K562 (cell line): ENCODE results near the gene GSDME. TPM values are rescaled to one million over a fixed set of nuclear protein-coding genes. Genes with fewer than 3 reads are reported as not detected.

Experiments used
- ATAC-seq: fragments of 200-7000 bp; cut with Tn5 transposase; 3 replicates; pipeline ENCODE4 v1.9.1; 2020; ENCODE audit warnings: moderate library complexity
- BruUV-seq: library from RNA; stranded (reverse); fragments of 400-500 nt; replicated peaks from 2 replicates; lab custom pipeline; 2021; lab: Mats Ljungman, UMichigan
- CTCF ChIA-PET: fragments of 300-600 bp; formaldehyde crosslinking; extraction: SDS; loops from one replicate; lab custom pipeline; 2021; ENCODE audit warnings: low intra/inter-chr PET ratio; lab: Yijun Ruan, JAX
- POLR2A ChIA-PET: fragments of 300-600, 350-650 bp; sonication (Branson Sonifier 250); formaldehyde crosslinking; extraction: SDS; loops from one replicate; lab custom pipeline; 2021; ENCODE audit warnings: antibody characterized with exemption, inconsistent platforms; lab: Yijun Ruan, JAX
- DNase-seq, 4 experiments: peaks; one replicate each; pipeline versions ENCODE4 v3.0.0 to v3.0.0-alpha.2; 2011 to 2018; ENCODE audit warnings: low spot score in 3 of 4, mixed read lengths in 3 of 4; ENCODE audit errors: extremely low read depth in 1 of 4
- FAIRE-seq: peaks from 2 replicates; lab custom pipeline; 2011; peaks lifted over from hg19 to GRCh38; lab: Jason Lieb, UNC
- H2AFZ ChIP-seq: 2 replicates; pipeline ENCODE4 v1.6.0; 2011; ENCODE audit warnings: low read depth, low read length, control low read depth, inconsistent platforms
- H3K27ac ChIP-seq: fragments of 200-600 bp; 3 replicates; pipeline ENCODE4 v1.8.0; 2011; ENCODE audit warnings: low read depth, mild to moderate bottlenecking, control low read depth, inconsistent platforms, low read length, moderate library complexity, mixed read lengths; ENCODE audit errors: extremely low read depth
- H3K27me3 ChIP-seq, 2 experiments: fragments of 300-600 bp in 1 of 2; 2 replicates in 1 of 2; 3 replicates in 1 of 2; pipeline versions ENCODE4 v1.6.0 to v1.8.0; 2011; ENCODE audit warnings: inconsistent platforms in 2 of 2, low read length in 2 of 2, mild to moderate bottlenecking in 1 of 2, mixed read lengths in 1 of 2, moderate library complexity in 1 of 2; ENCODE audit not compliant: control insufficient read depth in 2 of 2, insufficient read depth in 2 of 2
- H3K36me3 ChIP-seq: fragments of 300-600 bp; 3 replicates; pipeline ENCODE4 v1.8.0; 2011; ENCODE audit warnings: mild to moderate bottlenecking, low read length, inconsistent platforms; ENCODE audit not compliant: control insufficient read depth, insufficient read depth
- H3K4me1 ChIP-seq, 2 experiments: fragments of 200-600 bp in 1 of 2; replicated peaks in 1 of 2; 2 replicates in 1 of 2; 3 replicates in 1 of 2; pipeline versions ENCODE4 v1.5.1 to v1.8.0; 2011; ENCODE audit warnings: inconsistent platforms in 2 of 2, low read length in 2 of 2, mild to moderate bottlenecking in 1 of 2, mixed read lengths in 1 of 2, moderate library complexity in 1 of 2; ENCODE audit not compliant: control insufficient read depth in 2 of 2, insufficient read depth in 2 of 2
- H3K4me2 ChIP-seq: 2 replicates; pipeline ENCODE4 v1.6.1; 2011; ENCODE audit warnings: low read length, control low read depth, inconsistent platforms, mixed read lengths; ENCODE audit not compliant: insufficient read depth
- H3K4me3 ChIP-seq: fragments of 200-600 bp; sonication (generic), shearing (Covaris generic); 2 replicates; pipeline ENCODE4 v1.5.1; 2016; ENCODE audit warnings: control low read depth, inconsistent platforms
- H3K79me2 ChIP-seq: fragments of 200-600 bp; 3 replicates; pipeline ENCODE4 v1.8.0; 2011; ENCODE audit warnings: low read length, inconsistent platforms; ENCODE audit not compliant: control insufficient read depth, insufficient read depth
- H3K9ac ChIP-seq, 2 experiments: 2 replicates each; pipeline versions ENCODE4 v1.6.0 to v1.6.1; 2011; ENCODE audit warnings: low read depth in 2 of 2, low read length in 2 of 2, control low read depth in 1 of 2, inconsistent platforms in 1 of 2, mild to moderate bottlenecking in 1 of 2, mixed read lengths in 1 of 2; ENCODE audit not compliant: insufficient read depth in 1 of 2
- H3K9me1 ChIP-seq: one replicate; pipeline ENCODE4 v1.6.0; 2011; ENCODE audit warnings: inconsistent platforms, mild to moderate bottlenecking, low read length, moderate library complexity; ENCODE audit not compliant: control insufficient read depth, insufficient read depth
- H3K9me3 ChIP-seq: replicated peaks from 2 replicates; pipeline ENCODE4 v1.5.1; 2011; ENCODE audit warnings: low read depth, low read length, inconsistent platforms; ENCODE audit not compliant: control insufficient read depth, insufficient read depth
- H4K20me1 ChIP-seq: replicated peaks from 2 replicates; pipeline ENCODE4 v1.6.1; 2011; ENCODE audit warnings: low read length, inconsistent platforms, mixed read lengths; ENCODE audit not compliant: control insufficient read depth, insufficient read depth
- FOXA3 ChIP-seq, 2 experiments: fragments of 450-650 bp in 1 of 2; sonication (generic) in 1 of 2; formaldehyde crosslinking; IDR thresholded peaks in 1 of 2; conservative IDR thresholded peaks in 1 of 2; 2 replicates each; pipeline versions ENCODE4 v1.4.0 to v1.8.0; 2020 to 2022; ENCODE audit warnings: mild to moderate bottlenecking in 2 of 2, missing genetic modification reagents in 1 of 2
- HCFC1 ChIP-seq: IDR thresholded peaks from 2 replicates; pipeline ENCODE4 v1.6.1; 2012; ENCODE audit warnings: low read depth, low read length, improper control_type of control experiment
- HDAC2 ChIP-seq: fragments of 450-650 bp; IDR thresholded peaks from 2 replicates; pipeline ENCODE4 v1.6.1; 2016; ENCODE audit warnings: mild to moderate bottlenecking
- HIVEP1 ChIP-seq: fragments of 250-450 bp; sonication (Bioruptor Pico); IDR thresholded peaks from 2 replicates; pipeline ENCODE4 v1.4.0; 2020; ENCODE audit warnings: mild to moderate bottlenecking
- MAFG ChIP-seq: fragments of 450-650 bp; conservative IDR thresholded peaks from 2 replicates; pipeline ENCODE4 v1.6.1; 2016; ENCODE audit warnings: missing genetic modification characterization, missing compliant biosample characterization
- MEIS2 ChIP-seq: fragments of 450-650 bp; IDR thresholded peaks from 2 replicates; pipeline ENCODE4 v1.6.1; 2014; ENCODE audit warnings: mild to moderate bottlenecking; ENCODE audit not compliant: partially characterized antibody
- ZNF133 ChIP-seq: fragments of 250-450 bp; sonication (Bioruptor Pico); IDR thresholded peaks from 2 replicates; pipeline ENCODE4 v1.4.0; 2020; ENCODE audit warnings: mild to moderate bottlenecking
- ZNF507 ChIP-seq: conservative IDR thresholded peaks from 2 replicates; pipeline ENCODE4 v1.6.1; 2017; ENCODE audit warnings: missing genetic modification characterization, missing compliant biosample characterization
- WGBS: fragments of 100-300 bp; shearing (Covaris generic); methylation state at CpG from one replicate; pipeline ENCODE4 v1.1.6; 2016; ENCODE audit warnings: low coverage, mixed read lengths; ENCODE audit not compliant: insufficient coverage; ENCODE audit errors: missing lambda C conversion rate; 5-methylcytosine and 5-hydroxymethylcytosine counted together
- in situ Hi-C: fragments of 300-500 bp; cut with MboI; formaldehyde crosslinking; loops from 4 replicates; pipeline ENCODE4 v1.15.0; 2018; ENCODE audit warnings: inconsistent platforms, mixed read lengths
- intact Hi-C: fragments of 100-400 bp; cut with micrococcal nuclease; formaldehyde crosslinking; loops from 2 replicates; pipeline ENCODE4 v1.14.2; 2022
- polyA plus RNA-seq, 8 experiments: library from polyadenylated mRNA; depleted of rRNA in 4 of 8; stranded (reverse) in 5 of 8; unstranded in 3 of 8; fragments of >200 nt; fragmentation: Nextera tagmentation in 2 of 8; fragmentation: Illumina TruSeq in 1 of 8; extraction: Ambion mirVana in 2 of 8; extraction: Trizol in 1 of 8; gene quantifications; 2 replicates each; pipeline versions ENCODE4 v1.2.1 to v1.2.3, GENCODE V29; 2011 to 2014; ENCODE audit warnings: inconsistent platforms in 1 of 8, missing spikeins in 1 of 8
- total RNA-seq, 7 experiments: library from RNA; depleted of rRNA in 6 of 7; stranded (reverse); fragments of >200 nt in 6 of 7; fragmentation: Illumina TruSeq in 2 of 7; extraction: Trizol in 2 of 7; gene quantifications; 2 replicates each; pipeline versions ENCODE4 v1.2.1 to v1.2.3, GENCODE V29; 2011 to 2021; ENCODE audit warnings: low replicate concordance in 1 of 7
- TF ChIP-seq, protein P1 (sequence below): fragments of 250-450 bp; sonication (Bioruptor Pico); IDR thresholded peaks from 2 replicates; pipeline ENCODE4 v1.8.0; 2021; ENCODE audit warnings: moderate library complexity, mild to moderate bottlenecking, inconsistent platforms
- TF ChIP-seq, protein P2 (sequence below): sonication (generic); formaldehyde crosslinking; IDR thresholded peaks from 2 replicates; pipeline ENCODE4 v1.8.0; 2023; ENCODE audit warnings: missing genetic modification reagents, mild to moderate bottlenecking, borderline replicate concordance
- TF ChIP-seq, protein P3 (sequence below): fragments of 450-650 bp; IDR thresholded peaks from 2 replicates; pipeline ENCODE4 v1.6.1; 2016
- TF ChIP-seq, protein P4 (sequence below), 2 experiments: IDR thresholded peaks in 1 of 2; conservative IDR thresholded peaks in 1 of 2; 2 replicates each; pipeline ENCODE4 v1.6.1; 2016; ENCODE audit warnings: low read depth in 2 of 2, mild to moderate bottlenecking in 1 of 2, missing compliant biosample characterization in 1 of 2, missing genetic modification characterization in 1 of 2, moderate library complexity in 1 of 2

Gene GSDME
- total and polyA plus RNA-seq, 9 of the 15 experiments (the other 6 are each of a cell fraction or from before 2014, with no cell fraction given), result 0.37 to 1.9 (median 0.62) TPM

DNA sequence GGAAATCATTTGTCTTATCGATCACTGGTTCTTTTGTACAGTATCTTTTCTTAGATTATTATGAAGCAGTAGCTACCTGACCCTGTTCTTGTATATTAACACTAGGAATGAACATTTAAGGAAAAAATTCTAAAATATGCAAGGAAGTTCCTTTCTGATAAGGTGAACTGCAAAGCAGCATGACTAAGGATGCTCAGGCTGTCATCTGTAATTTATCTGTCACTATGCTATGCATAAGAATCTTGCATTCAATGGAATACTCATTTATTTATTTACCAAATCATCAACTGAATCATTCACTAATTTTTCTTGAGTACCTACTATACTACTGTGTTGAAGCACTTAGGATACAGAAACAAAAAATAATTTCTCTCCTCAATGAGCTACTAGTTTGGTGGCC, 5.8 kb downstream of the GSDME start:
- no peak for FAIRE-seq
- no peak overlapping the region for H3K27ac ChIP-seq
- H2AFZ ChIP-seq, result no peak overlapping the region
- no peaks in the 10 kb centered on the region for H3K79me2 ChIP-seq
- H3K9me1 ChIP-seq, result no peaks in the 10 kb centered on the region
- H3K36me3 ChIP-seq, result no peaks in the 10 kb centered on the region
- no TSS peak for BruUV-seq
- no peak overlapping the region for H3K4me2 ChIP-seq
- no peaks in the 10 kb centered on the region for H4K20me1 ChIP-seq
- H3K9ac ChIP-seq, result no peak overlapping the region
- peaks cover under 1 to 2% of the 10 kb centered on the region in 2 experiments; a peak in 2 of 5 replicates for H3K4me1 ChIP-seq
- CTCF ChIA-PET, result no interaction called here
- H3K27me3 ChIP-seq, result peaks cover 11 to 22% of the 10 kb centered on the region in 2 experiments
- intact Hi-C loops, result no loop called here
- POLR2A ChIA-PET, result interaction anchor here (1.3 to 1.5 kb wide), 3 partner anchors 8 to 11 kb away, joined by 3 to 4 read pairs (median 4); no protein-coding TSS in a partner anchor
- no peak for ATAC-seq
- WGBS, result 5% methylated on average over 1 of the region's 1 CpG
- in situ Hi-C loops, result no loop called here
- DNase-seq, result no peak
- no peaks in the 10 kb centered on the region for H3K9me3 ChIP-seq
- H3K4me3 ChIP-seq, result no peak overlapping the region
- TF ChIP-seq, protein P1, sequence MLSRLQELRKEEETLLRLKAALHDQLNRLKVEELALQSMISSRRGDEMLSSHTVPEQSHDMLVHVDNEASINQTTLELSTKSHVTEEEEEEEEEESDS (CRISPR knock-in tag), result no peak
- TF ChIP-seq MEIS2, result peak; percentile 73
- no peak for TF ChIP-seq HCFC1
- TF ChIP-seq, protein P2, sequence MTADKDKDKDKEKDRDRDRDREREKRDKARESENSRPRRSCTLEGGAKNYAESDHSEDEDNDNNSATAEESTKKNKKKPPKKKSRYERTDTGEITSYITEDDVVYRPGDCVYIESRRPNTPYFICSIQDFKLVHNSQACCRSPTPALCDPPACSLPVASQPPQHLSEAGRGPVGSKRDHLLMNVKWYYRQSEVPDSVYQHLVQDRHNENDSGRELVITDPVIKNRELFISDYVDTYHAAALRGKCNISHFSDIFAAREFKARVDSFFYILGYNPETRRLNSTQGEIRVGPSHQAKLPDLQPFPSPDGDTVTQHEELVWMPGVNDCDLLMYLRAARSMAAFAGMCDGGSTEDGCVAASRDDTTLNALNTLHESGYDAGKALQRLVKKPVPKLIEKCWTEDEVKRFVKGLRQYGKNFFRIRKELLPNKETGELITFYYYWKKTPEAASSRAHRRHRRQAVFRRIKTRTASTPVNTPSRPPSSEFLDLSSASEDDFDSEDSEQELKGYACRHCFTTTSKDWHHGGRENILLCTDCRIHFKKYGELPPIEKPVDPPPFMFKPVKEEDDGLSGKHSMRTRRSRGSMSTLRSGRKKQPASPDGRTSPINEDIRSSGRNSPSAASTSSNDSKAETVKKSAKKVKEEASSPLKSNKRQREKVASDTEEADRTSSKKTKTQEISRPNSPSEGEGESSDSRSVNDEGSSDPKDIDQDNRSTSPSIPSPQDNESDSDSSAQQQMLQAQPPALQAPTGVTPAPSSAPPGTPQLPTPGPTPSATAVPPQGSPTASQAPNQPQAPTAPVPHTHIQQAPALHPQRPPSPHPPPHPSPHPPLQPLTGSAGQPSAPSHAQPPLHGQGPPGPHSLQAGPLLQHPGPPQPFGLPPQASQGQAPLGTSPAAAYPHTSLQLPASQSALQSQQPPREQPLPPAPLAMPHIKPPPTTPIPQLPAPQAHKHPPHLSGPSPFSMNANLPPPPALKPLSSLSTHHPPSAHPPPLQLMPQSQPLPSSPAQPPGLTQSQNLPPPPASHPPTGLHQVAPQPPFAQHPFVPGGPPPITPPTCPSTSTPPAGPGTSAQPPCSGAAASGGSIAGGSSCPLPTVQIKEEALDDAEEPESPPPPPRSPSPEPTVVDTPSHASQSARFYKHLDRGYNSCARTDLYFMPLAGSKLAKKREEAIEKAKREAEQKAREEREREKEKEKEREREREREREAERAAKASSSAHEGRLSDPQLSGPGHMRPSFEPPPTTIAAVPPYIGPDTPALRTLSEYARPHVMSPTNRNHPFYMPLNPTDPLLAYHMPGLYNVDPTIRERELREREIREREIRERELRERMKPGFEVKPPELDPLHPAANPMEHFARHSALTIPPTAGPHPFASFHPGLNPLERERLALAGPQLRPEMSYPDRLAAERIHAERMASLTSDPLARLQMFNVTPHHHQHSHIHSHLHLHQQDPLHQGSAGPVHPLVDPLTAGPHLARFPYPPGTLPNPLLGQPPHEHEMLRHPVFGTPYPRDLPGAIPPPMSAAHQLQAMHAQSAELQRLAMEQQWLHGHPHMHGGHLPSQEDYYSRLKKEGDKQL, result no peak
- no peak for TF ChIP-seq HIVEP1 (CRISPR knock-in tag)
- TF ChIP-seq MAFG (tag), result 0 out of 2 replicates have a peak, but pooled peaks have one; percentile 13
- no peak for TF ChIP-seq ZNF133 (CRISPR knock-in tag)
- no peak for TF ChIP-seq ZNF507
- no peak for TF ChIP-seq HDAC2
- TF ChIP-seq, protein P3, sequence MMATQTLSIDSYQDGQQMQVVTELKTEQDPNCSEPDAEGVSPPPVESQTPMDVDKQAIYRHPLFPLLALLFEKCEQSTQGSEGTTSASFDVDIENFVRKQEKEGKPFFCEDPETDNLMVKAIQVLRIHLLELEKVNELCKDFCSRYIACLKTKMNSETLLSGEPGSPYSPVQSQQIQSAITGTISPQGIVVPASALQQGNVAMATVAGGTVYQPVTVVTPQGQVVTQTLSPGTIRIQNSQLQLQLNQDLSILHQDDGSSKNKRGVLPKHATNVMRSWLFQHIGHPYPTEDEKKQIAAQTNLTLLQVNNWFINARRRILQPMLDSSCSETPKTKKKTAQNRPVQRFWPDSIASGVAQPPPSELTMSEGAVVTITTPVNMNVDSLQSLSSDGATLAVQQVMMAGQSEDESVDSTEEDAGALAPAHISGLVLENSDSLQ, result peak; percentile 17; the same call in 1 of the 2 replicates
- TF ChIP-seq, protein P4, sequence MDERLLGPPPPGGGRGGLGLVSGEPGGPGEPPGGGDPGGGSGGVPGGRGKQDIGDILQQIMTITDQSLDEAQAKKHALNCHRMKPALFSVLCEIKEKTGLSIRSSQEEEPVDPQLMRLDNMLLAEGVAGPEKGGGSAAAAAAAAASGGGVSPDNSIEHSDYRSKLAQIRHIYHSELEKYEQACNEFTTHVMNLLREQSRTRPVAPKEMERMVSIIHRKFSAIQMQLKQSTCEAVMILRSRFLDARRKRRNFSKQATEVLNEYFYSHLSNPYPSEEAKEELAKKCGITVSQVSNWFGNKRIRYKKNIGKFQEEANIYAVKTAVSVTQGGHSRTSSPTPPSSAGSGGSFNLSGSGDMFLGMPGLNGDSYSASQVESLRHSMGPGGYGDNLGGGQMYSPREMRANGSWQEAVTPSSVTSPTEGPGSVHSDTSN (CRISPR knock-in tag; IDR thresholded peaks at IDR 0.05; ENCODE audit: low read depth), result no peak
- TF ChIP-seq, protein P4 (tag; conservative IDR thresholded peaks at IDR 0.05; ENCODE audit: low read depth), result peak; percentile 64
- no peak for TF ChIP-seq FOXA3 (CRISPR knock-in tag; conservative IDR thresholded peaks at IDR 0.05 in 1 of 2, IDR thresholded peaks at IDR 0.05 in 1 of 2)
